Vagina (tissue), 2 donors: Measurements from ENCODE around the gene ZYG11B. TPM values are rescaled to one million over a fixed set of nuclear protein-coding genes. Genes with fewer than 3 reads are reported as not detected.
"Not testable (repeated sequence)": the region's sequence is repeated elsewhere in the genome, so short reads cannot be mapped to it uniquely, and the experiment has no call there.

ENCODE experiments used
- DNase-seq, 2 donors: peaks; one replicate each; pipeline ENCODE4 v3.0.0-alpha.2; 2017; ENCODE audit errors: extremely low spot score in 2 of 2
- H3K27ac ChIP-seq: fragments of 200-600 bp; sonication (generic); one replicate; pipeline ENCODE4 v1.5.1; 2019
- H3K27me3 ChIP-seq: fragments of 200-600 bp; sonication (generic); one replicate; pipeline ENCODE4 v1.5.1; 2019
- H3K36me3 ChIP-seq, 2 donors: fragments of 200-600 bp; sonication (generic); one replicate each; pipeline ENCODE4 v1.5.1; 2017 to 2019
- H3K4me1 ChIP-seq: fragments of 200-600 bp; sonication (generic); one replicate; pipeline ENCODE4 v1.5.1; 2019
- H3K4me3 ChIP-seq, 2 donors: fragments of 200-600 bp; sonication (generic); 1 replicate in 1 of 2; 2 replicates in 1 of 2; pipeline ENCODE4 v1.5.1; 2016 to 2019
- H3K9me3 ChIP-seq: fragments of 200-600 bp; sonication (generic); one replicate; pipeline ENCODE4 v1.5.1; 2019
- POLR2A ChIP-seq, 2 donors: fragments of 450-650 bp; IDR thresholded peaks; one replicate each; pipeline ENCODE4 v1.6.1; 2017; ENCODE audit warnings: antibody characterized with exemption in 2 of 2, mild to moderate bottlenecking in 2 of 2, moderate library complexity in 2 of 2
- POLR2AphosphoS5 ChIP-seq, 2 donors: sonication (generic); formaldehyde crosslinking; IDR thresholded peaks; one replicate each; pipeline ENCODE4 v1.9.0; 2017; ENCODE audit warnings: antibody characterized with exemption in 2 of 2, mild to moderate bottlenecking in 2 of 2, low read depth in 1 of 2; ENCODE audit not compliant: insufficient read depth in 1 of 2
- intact Hi-C: fragments of 100-400 bp; cut with DNase I; formaldehyde crosslinking; loops from one replicate; pipeline ENCODE4 v1.15.1; 2023
- total RNA-seq: library from RNA; depleted of rRNA; stranded (reverse); fragments of >200 nt; gene quantifications from one replicate; pipeline ENCODE4 v1.2.3, GENCODE V29; 2016
- TF ChIP-seq, protein P1 (sequence below), 3 experiments: fragments of 450-650 bp in 2 of 3; fragments of 200-600 bp in 1 of 3; sonication (generic) in 1 of 3; IDR thresholded peaks; one replicate each; pipeline ENCODE4 v1.5.1; 2017 to 2019; ENCODE audit warnings: antibody characterized with exemption in 3 of 3, mild to moderate bottlenecking in 2 of 3, moderate library complexity in 2 of 3

The ZYG11B gene
- total RNA-seq, 1 donor from 2014 or later, result 30.4 TPM

DNA sequence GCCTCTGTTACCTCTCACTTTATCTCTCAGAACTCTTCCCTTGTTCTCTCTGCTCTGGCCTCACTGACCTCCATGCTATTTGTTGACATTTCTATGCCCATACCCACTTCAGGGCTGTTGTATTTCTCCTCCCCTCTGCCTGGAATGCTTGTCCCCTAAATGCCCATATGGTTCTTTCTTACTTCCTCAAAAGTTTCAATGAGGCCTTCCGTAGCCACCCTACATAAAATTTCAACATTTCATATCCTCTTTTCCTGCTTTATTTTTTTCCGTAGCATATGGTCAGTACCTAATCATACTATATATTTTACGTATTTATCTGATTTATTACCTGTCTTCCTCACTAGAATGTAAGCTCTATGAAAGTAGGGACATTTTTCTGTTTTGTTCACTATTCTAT lies 69.2 kb downstream of the ZYG11B start:
- TF ChIP-seq POLR2A (IDR thresholded peaks at IDR 0.05), result no peak
- TF ChIP-seq, protein P1, sequence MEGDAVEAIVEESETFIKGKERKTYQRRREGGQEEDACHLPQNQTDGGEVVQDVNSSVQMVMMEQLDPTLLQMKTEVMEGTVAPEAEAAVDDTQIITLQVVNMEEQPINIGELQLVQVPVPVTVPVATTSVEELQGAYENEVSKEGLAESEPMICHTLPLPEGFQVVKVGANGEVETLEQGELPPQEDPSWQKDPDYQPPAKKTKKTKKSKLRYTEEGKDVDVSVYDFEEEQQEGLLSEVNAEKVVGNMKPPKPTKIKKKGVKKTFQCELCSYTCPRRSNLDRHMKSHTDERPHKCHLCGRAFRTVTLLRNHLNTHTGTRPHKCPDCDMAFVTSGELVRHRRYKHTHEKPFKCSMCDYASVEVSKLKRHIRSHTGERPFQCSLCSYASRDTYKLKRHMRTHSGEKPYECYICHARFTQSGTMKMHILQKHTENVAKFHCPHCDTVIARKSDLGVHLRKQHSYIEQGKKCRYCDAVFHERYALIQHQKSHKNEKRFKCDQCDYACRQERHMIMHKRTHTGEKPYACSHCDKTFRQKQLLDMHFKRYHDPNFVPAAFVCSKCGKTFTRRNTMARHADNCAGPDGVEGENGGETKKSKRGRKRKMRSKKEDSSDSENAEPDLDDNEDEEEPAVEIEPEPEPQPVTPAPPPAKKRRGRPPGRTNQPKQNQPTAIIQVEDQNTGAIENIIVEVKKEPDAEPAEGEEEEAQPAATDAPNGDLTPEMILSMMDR (IDR thresholded peaks at IDR 0.05), result no peak
- no peak for TF ChIP-seq POLR2AphosphoS5 (IDR thresholded peaks at IDR 0.05; ENCODE audit: insufficient read depth in 1 of 2, low read depth in 1 of 2)
- Histone ChIP-seq H3K4me3 (no peak overlapping the region), H3K9me3 (no peaks in the 10 kb centered on the region), H3K36me3 (peaks cover 0 to 21% of the 10 kb centered on the region in 2 donors), H3K27me3 (no peaks in the 10 kb centered on the region), H3K27ac (no peak overlapping the region), H3K4me1 (no peaks in the 10 kb centered on the region)
- intact Hi-C loops, result no loop called here
- no peak for DNase-seq

GRCh38 chr1:52798331-52798730 lies 72.1 kb downstream of the ZYG11B start:
- no peak for DNase-seq
- Histone ChIP-seq H3K27me3 (no peaks in the 10 kb centered on the region), H3K27ac (no peak overlapping the region), H3K4me3 (no peak overlapping the region), H3K9me3 (no peaks in the 10 kb centered on the region), H3K36me3 (peaks cover 0 to 22% of the 10 kb centered on the region in 2 donors), H3K4me1 (no peaks in the 10 kb centered on the region)
- TF ChIP-seq, protein P1 (IDR thresholded peaks at IDR 0.05), result no peak
- no peak for TF ChIP-seq POLR2A (IDR thresholded peaks at IDR 0.05)
- no peak for TF ChIP-seq POLR2AphosphoS5 (IDR thresholded peaks at IDR 0.05; ENCODE audit: insufficient read depth in 1 of 2, low read depth in 1 of 2)
- intact Hi-C loops, result no loop called here

DNA sequence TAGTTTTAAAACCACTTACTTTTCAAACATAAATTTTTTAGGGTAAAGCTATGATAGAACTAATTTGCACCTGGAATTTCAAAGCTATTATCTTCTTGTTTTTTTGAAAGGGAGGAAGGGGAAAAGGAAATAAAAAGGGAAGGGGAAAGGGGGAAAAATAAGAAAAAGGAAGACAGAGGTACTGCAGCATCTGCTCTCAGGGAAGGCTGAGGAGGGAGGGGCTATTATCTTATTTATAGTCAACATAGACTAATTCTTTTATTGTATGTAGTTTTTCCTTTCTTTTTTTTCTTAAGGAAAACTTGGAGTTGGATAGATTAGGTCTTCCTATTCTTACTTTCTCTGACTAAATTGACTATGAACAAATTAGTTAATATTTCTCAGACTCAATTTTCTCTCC lies 74.8 kb downstream of the ZYG11B start:
- TF ChIP-seq POLR2AphosphoS5 (IDR thresholded peaks at IDR 0.05; ENCODE audit: insufficient read depth in 1 of 2, low read depth in 1 of 2) (no peak), POLR2A (IDR thresholded peaks at IDR 0.05) (no peak)
- H3K36me3 ChIP-seq, result peaks cover 0 to 23% of the 10 kb centered on the region in 2 donors
- H3K9me3 ChIP-seq, result no peaks in the 10 kb centered on the region
- intact Hi-C loops, result no loop called here
- no peak overlapping the region for H3K4me3 ChIP-seq
- H3K27me3 ChIP-seq, result no peaks in the 10 kb centered on the region
- H3K27ac ChIP-seq, result no peak overlapping the region
- DNase-seq, result no peak
- no peaks in the 10 kb centered on the region for H3K4me1 ChIP-seq

GRCh38 chr1:52804083-52804482 lies 77.8 kb downstream of the ZYG11B start:
- H3K4me3 ChIP-seq, intact Hi-C loops, H3K4me1 ChIP-seq, DNase-seq, H3K27ac ChIP-seq, H3K36me3 ChIP-seq, H3K27me3 ChIP-seq, H3K9me3 ChIP-seq: not testable (repeated sequence)

DNA sequence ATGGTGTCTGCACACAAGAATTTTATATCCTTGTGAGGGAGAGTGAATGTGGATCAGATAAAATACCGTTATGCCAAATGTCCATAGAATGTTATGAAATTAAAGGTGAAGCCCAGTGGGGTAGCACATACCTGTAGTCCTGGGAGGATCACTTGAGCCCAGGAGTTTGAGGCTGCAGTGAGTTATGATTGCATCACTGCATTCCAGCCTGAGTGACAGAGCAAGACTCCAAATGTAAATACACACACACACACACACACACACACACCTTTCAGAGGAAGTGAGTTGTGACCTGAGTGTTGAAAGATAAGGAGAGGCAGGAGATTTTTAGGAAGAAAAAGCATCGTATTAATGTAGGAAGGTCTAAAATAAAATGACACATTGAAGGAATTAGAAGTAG lies 88.2 kb downstream of the ZYG11B start:
- Histone ChIP-seq H3K27me3 (no peaks in the 10 kb centered on the region), H3K9me3 (no peaks in the 10 kb centered on the region), H3K4me3 (no peak overlapping the region), H3K36me3 (peaks cover 0 to 52% of the 10 kb centered on the region in 2 donors), H3K4me1 (no peaks in the 10 kb centered on the region), H3K27ac (no peak overlapping the region)
- intact Hi-C loops, result no loop called here
- DNase-seq, result no peak
- TF ChIP-seq, protein P1 (IDR thresholded peaks at IDR 0.05), result no peak
- TF ChIP-seq POLR2A (IDR thresholded peaks at IDR 0.05) (no peak), POLR2AphosphoS5 (IDR thresholded peaks at IDR 0.05; ENCODE audit: insufficient read depth in 1 of 2, low read depth in 1 of 2) (no peak)

- DNase-seq, H3K27me3 ChIP-seq, H3K4me1 ChIP-seq, intact Hi-C loops, H3K4me3 ChIP-seq, H3K9me3 ChIP-seq, H3K27ac ChIP-seq: not testable (repeated sequence)
- peaks cover 0 to 45% of the 10 kb centered on the region in 2 donors for H3K36me3 ChIP-seq
Observed at GRCh38 chr1:52820830-52821229, 94.6 kb downstream of the ZYG11B start.

- H3K9me3 ChIP-seq, result no peaks in the 10 kb centered on the region
- intact Hi-C loops, result no loop called here
- H3K4me1 ChIP-seq, result no peaks in the 10 kb centered on the region
- TF ChIP-seq POLR2AphosphoS5 (IDR thresholded peaks at IDR 0.05; ENCODE audit: insufficient read depth in 1 of 2, low read depth in 1 of 2) (no peak), POLR2A (IDR thresholded peaks at IDR 0.05) (no peak)
- TF ChIP-seq, protein P1 (IDR thresholded peaks at IDR 0.05), result no peak
- H3K27me3 ChIP-seq, result no peaks in the 10 kb centered on the region
- peaks cover 0 to 13% of the 10 kb centered on the region in 2 donors for H3K36me3 ChIP-seq
- H3K27ac ChIP-seq, result no peak overlapping the region
- no peak for DNase-seq
- H3K4me3 ChIP-seq, result no peak overlapping the region
Observed at GRCh38 chr1:52825868-52826267, 99.6 kb downstream of the ZYG11B start.
